KMS-11 (cell line): ENCODE measurements around the gene KTN1.

Experiments
- H2AFZ ChIP-seq: fragments of 200-600 bp; sonication (generic); 2 replicates; pipeline ENCODE4 v1.6.1; 2016; ENCODE audit warnings: antibody characterized with exemption, mixed run types, low read depth
- H3K27ac ChIP-seq: fragments of 200-600 bp; sonication (generic); 2 replicates; pipeline ENCODE4 v1.6.1; 2016; ENCODE audit warnings: mild to moderate bottlenecking, mixed run types
- H3K27me3 ChIP-seq: fragments of 200-600 bp; sonication (generic); 2 replicates; pipeline ENCODE4 v1.6.1; 2017; ENCODE audit warnings: mild to moderate bottlenecking, low read depth, mixed run types, moderate library complexity; ENCODE audit not compliant: insufficient read depth
- H3K36me3 ChIP-seq: fragments of 200-600 bp; sonication (generic); 2 replicates; pipeline ENCODE4 v1.6.1; 2017; ENCODE audit warnings: mild to moderate bottlenecking, mixed run types; ENCODE audit not compliant: insufficient read depth
- H3K4me1 ChIP-seq: fragments of 200-600 bp; sonication (generic); 2 replicates; pipeline ENCODE4 v1.6.1; 2016; ENCODE audit warnings: mild to moderate bottlenecking, low read depth, mixed run types; ENCODE audit not compliant: poor library complexity, severe bottlenecking
- H3K4me2 ChIP-seq: fragments of 200-600 bp; sonication (generic); 2 replicates; pipeline ENCODE4 v1.7.0; 2016; ENCODE audit warnings: mild to moderate bottlenecking, mixed run types
- H3K4me3 ChIP-seq: fragments of 200-600 bp; sonication (generic); IDR thresholded peaks from 2 replicates; pipeline ENCODE4 v1.6.1; 2017; ENCODE audit warnings: low read depth, low read length, mixed read lengths; ENCODE audit not compliant: insufficient read depth
- H3K79me2 ChIP-seq: fragments of 200-600 bp; sonication (generic); 2 replicates; pipeline ENCODE4 v1.6.1; 2016; ENCODE audit warnings: low read depth, mixed run types; ENCODE audit not compliant: insufficient read depth
- H3K9ac ChIP-seq: fragments of 200-600 bp; sonication (generic); 2 replicates; pipeline ENCODE4 v1.6.1; 2016; ENCODE audit warnings: mild to moderate bottlenecking, mixed run types
- H4K20me1 ChIP-seq: fragments of 200-600 bp; sonication (generic); 2 replicates; pipeline ENCODE4 v1.6.1; 2016; ENCODE audit warnings: mild to moderate bottlenecking, mixed run types; ENCODE audit not compliant: insufficient read depth
- TF ChIP-seq, protein P1 (sequence below): fragments of 200-600 bp; sonication (generic); conservative IDR thresholded peaks from 2 replicates; pipeline ENCODE4 v1.6.1; 2017; ENCODE audit warnings: low read depth, mild to moderate bottlenecking, antibody characterized with exemption, low read length, moderate library complexity, mixed read lengths

Gene KTN1

DNA sequence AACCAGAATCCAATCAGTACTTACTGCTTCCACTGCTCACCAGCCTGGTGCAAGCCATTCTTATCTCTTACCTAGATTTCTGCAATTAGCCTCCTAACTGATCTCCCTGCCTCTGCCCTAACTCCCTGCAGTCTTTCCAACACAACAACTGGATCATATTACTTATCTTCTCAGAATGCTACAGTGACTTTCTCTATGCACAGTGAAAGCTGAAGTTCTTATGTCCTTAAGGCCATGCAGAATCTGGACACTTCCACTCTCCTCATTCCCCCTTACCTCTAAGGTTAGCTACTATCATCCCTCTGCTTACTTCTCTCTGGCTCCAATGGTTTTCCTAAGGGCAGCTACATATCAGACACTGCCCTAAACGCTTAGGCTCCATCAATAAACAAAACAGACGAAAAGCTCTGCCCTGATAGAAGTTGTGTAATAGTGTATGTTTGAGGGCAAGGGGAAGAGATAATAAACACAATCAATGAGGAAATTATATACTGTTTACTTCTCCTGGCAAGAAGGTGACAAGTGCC, 4.0 kb downstream of the KTN1 start:
- Histone ChIP-seq H3K4me1 (peaks cover 21% of the 10 kb centered on the region), H3K4me2 (no peak overlapping the region), H3K27ac (no peak overlapping the region), H3K36me3 (no peaks in the 10 kb centered on the region), H3K4me3 (no peak overlapping the region), H4K20me1 (no peaks in the 10 kb centered on the region; the same call in 1 of the 2 replicates), H3K9ac (no peak overlapping the region), H2AFZ (no peak overlapping the region), H3K27me3 (no peaks in the 10 kb centered on the region), H3K79me2 (peaks cover 74% of the 10 kb centered on the region)
- TF ChIP-seq, protein P1, sequence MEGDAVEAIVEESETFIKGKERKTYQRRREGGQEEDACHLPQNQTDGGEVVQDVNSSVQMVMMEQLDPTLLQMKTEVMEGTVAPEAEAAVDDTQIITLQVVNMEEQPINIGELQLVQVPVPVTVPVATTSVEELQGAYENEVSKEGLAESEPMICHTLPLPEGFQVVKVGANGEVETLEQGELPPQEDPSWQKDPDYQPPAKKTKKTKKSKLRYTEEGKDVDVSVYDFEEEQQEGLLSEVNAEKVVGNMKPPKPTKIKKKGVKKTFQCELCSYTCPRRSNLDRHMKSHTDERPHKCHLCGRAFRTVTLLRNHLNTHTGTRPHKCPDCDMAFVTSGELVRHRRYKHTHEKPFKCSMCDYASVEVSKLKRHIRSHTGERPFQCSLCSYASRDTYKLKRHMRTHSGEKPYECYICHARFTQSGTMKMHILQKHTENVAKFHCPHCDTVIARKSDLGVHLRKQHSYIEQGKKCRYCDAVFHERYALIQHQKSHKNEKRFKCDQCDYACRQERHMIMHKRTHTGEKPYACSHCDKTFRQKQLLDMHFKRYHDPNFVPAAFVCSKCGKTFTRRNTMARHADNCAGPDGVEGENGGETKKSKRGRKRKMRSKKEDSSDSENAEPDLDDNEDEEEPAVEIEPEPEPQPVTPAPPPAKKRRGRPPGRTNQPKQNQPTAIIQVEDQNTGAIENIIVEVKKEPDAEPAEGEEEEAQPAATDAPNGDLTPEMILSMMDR, result no peak

DNA sequence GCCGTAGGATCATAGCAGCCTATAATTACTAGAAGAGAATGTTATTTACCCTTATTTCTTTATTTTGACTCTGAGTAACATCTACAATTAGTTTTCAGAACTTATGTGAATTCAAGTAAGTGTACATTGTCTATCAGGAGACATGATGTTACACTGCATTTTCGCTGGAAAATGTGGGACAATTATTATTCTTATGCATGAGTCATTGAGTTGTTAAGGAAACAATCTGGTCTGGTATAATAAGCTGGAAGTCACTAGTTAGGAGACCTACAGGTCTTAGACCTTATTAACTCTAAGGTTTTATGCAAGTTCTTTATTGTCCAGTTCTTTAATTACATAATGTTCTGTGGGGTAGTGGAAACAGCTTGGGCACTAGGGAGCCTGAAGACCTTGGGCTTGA, 5.8 kb downstream of the KTN1 start:
- Histone ChIP-seq H3K27ac (no peak overlapping the region), H3K4me2 (no peak overlapping the region), H3K4me3 (no peak overlapping the region), H3K27me3 (no peaks in the 10 kb centered on the region), H3K9ac (no peak overlapping the region), H3K79me2 (peaks cover 76% of the 10 kb centered on the region), H3K36me3 (no peaks in the 10 kb centered on the region), H3K4me1 (peaks cover 21% of the 10 kb centered on the region), H2AFZ (no peak overlapping the region), H4K20me1 (no peaks in the 10 kb centered on the region; the same call in 1 of the 2 replicates)
- TF ChIP-seq, protein P1, result no peak

DNA sequence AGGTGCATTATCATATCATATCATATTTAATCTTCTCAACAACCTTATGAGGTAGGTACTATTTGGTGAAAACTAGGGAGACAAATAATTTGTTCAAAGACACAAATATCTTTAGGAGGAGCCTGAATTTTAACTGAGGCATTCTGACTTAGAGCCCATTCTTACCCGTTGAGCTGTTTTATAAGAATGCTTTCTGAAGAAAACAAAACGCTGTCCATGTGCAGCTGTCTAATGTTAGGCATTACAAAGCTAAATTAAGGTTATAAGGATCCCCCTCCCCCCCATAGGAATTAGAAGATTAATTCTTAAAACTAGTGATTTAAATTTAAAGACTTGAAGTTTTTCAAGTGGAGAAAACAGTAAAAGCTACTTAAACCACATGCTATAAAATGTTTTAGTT, 6.4 kb downstream of the KTN1 start:
- H3K4me3 ChIP-seq, result no peak overlapping the region
- H3K27ac ChIP-seq, result no peak overlapping the region
- peaks cover 19% of the 10 kb centered on the region for H3K4me1 ChIP-seq
- H3K4me2 ChIP-seq, result no peak overlapping the region
- no peaks in the 10 kb centered on the region; the same call in 1 of the 2 replicates for H4K20me1 ChIP-seq
- no peaks in the 10 kb centered on the region for H3K27me3 ChIP-seq
- no peaks in the 10 kb centered on the region for H3K36me3 ChIP-seq
- no peak overlapping the region for H3K9ac ChIP-seq
- TF ChIP-seq, protein P1, result no peak
- H3K79me2 ChIP-seq, result peaks cover 76% of the 10 kb centered on the region
- no peak overlapping the region for H2AFZ ChIP-seq

DNA sequence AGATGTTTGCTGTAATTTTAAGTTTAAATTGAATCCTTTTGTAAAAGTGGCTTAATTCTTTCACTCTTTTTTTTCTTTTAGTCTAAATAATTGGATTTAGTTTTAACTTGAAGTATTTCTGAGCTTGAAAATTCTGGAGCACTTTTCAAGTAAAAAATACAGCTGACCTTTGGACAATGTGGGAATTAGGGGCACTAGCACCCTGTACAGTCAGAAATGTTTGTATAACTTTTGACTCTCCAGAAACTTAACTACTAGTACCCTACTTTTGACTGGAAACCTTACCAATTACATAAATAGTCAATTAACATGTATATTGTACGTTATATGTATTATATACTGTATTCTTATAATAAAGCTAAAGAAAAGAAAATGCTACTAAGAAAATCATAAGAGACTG, 7.8 kb downstream of the KTN1 start:
- H3K4me1 ChIP-seq, result peaks cover 4% of the 10 kb centered on the region
- no peak overlapping the region for H3K4me2 ChIP-seq
- H3K27ac ChIP-seq, result no peak overlapping the region
- no peak overlapping the region for H3K4me3 ChIP-seq
- H3K27me3 ChIP-seq, result no peaks in the 10 kb centered on the region
- TF ChIP-seq, protein P1, result no peak
- H3K9ac ChIP-seq, result no peak overlapping the region
- H2AFZ ChIP-seq, result no peak overlapping the region
- no peaks in the 10 kb centered on the region for H3K36me3 ChIP-seq
- H4K20me1 ChIP-seq, result no peaks in the 10 kb centered on the region; the same call in 1 of the 2 replicates
- peaks cover 73% of the 10 kb centered on the region; the same call in 1 of the 2 replicates for H3K79me2 ChIP-seq
